ENCODE measurements around the gene TMEM92. TPM values are rescaled to one million over a fixed set of nuclear protein-coding genes. Genes with fewer than 3 reads are reported as not detected.
"Not testable (repeated sequence)": the region's sequence is repeated elsewhere in the genome, so short reads cannot be mapped to it uniquely, and the experiment has no call there.

TMEM92 gene
- total RNA-seq, 1 donor from 2014 or later = not detected

DNA sequence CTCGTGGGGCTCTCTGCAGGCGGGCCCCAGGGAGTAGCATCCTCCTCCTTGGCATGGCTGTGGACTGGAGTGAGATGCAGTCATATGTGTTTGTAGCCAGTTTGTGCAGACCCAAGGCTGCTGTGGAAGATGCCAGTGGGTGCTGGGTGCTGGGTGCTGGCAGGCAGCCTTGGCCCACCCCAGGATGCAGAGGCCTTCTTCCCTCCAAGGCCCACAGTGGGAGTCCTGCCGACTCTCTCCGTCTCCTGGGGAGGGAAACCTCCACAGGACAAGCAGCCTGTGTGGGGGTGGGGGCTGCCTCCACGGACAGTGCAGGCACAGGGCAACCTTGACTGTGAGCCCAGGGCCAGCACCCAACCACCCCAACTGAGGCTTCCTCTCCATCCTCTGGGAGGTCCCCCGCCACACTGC is 13.8 kb upstream of the TMEM92 start:
- no peak for ATAC-seq (ENCODE audit: poor library complexity)
- DNase-seq = no peak
- intact Hi-C loops (cut with DNase I) = no loop called here

- ATAC-seq (ENCODE audit: poor library complexity) (no peak), DNase-seq (no peak)
- intact Hi-C loops (cut with DNase I) = no loop called here
Observed at GRCh38 chr17:50261051-50261915, 13.0 kb upstream of the TMEM92 start.

DNA sequence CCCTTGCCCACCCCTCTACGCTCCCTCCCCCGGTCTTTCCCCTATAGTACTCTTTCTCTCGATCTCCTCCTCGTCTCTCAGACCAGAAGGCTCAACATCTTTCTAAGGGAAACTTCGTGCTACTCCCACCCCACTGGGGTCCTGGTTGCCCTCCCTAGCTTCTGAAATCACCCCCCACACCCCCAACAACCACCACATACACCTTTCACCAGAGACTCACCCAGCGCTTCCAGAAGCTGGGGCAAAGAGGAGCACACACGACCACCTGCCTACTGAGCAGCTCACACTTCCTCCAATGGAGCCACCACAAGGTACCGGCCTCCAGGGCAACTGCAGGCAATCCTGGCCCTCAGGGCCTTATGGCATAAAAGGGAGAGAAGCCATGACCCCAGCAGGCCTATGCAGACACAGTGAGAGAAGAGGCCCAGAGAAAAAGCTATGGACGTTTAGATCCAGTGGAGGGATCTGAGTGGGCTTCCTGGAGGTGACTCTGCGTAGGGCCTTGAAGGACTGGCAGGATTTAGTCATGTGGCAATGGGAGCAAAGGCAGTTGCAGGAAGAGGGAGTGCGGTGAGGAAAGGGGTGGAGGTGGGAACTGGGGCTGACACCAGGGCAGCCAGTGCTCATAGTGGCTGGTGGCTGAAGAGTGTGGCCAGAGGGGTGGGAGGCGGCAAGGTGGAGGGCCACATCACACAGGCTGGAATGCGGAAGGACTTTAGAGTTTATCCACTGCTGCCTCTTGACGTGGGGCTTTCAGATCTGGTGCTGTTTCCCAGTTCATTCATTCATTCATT is 12.1 kb upstream of the TMEM92 start:
- ATAC-seq (ENCODE audit: poor library complexity) (no peak), DNase-seq (no peak)
- intact Hi-C loops (cut with DNase I) = no loop called here

- DNase-seq (no peak), ATAC-seq (ENCODE audit: poor library complexity) (no peak)
Observed at GRCh38 chr17:50263331-50264262, 10.7 kb upstream of the TMEM92 start.

GRCh38 chr17:50264263-50265113 is 9.8 kb upstream of the TMEM92 start:
- DNase-seq (no peak), ATAC-seq (ENCODE audit: poor library complexity) (no peak)
- intact Hi-C loops (cut with DNase I) = no loop called here

More at GRCh38 chr17:50263331-50264262, 10.7 kb upstream of the TMEM92 start:
- intact Hi-C loops (cut with DNase I) = no loop called here

- ATAC-seq (ENCODE audit: poor library complexity) (no peak), DNase-seq (no peak)
- intact Hi-C loops (cut with DNase I) = no loop called here
Observed at GRCh38 chr17:50265212-50265611, 9.1 kb upstream of the TMEM92 start.

- intact Hi-C loops (cut with DNase I) = no loop called here
- DNase-seq (no peak), ATAC-seq (ENCODE audit: poor library complexity) (no peak)
Observed at GRCh38 chr17:50265690-50266315, 8.5 kb upstream of the TMEM92 start.

DNA sequence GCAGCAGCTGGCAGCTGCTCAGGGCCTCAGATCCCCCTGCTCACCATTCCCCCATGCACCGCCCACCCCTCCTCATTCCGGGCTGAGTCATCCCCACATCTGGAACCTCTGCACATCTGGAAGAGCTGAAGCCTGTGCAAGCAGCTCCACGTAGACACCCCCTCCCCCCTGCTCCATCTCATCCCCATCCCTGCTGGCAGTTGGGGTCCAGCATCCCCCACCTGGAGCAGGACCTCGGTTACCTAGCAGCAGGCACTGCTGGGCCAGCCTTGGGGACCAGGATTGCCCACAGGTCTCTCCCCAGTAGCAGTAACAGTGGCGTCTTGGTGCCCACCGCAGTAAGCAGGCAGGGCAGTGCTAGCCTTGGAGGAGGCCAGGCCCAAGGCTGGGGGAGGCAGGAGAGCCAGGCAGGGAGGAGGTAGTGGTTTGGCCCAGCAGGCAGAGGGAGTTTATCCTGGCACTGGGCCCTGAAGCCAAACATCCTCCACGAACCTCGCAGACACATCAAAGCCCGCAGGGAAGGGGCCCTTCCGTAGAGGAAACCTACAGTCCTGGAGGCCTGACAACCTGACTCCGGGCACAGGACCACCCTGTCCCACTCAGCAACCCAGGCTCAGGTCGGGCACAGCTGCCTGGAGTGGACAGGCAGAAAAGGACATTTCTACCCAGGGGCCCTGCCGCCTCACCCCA is 7.7 kb upstream of the TMEM92 start:
- peak; percentile 61 for DNase-seq
- intact Hi-C loops (cut with DNase I) = no loop called here
- ATAC-seq (ENCODE audit: poor library complexity) = no peak

- ATAC-seq (ENCODE audit: poor library complexity) (no peak), DNase-seq (no peak)
- intact Hi-C loops (cut with DNase I) = no loop called here
Observed at GRCh38 chr17:50267074-50267841, 7.0 kb upstream of the TMEM92 start.

GRCh38 chr17:50268026-50268425 is 6.2 kb upstream of the TMEM92 start:
- DNase-seq (no peak), ATAC-seq (ENCODE audit: poor library complexity) (no peak)
- intact Hi-C loops (cut with DNase I) = no loop called here

DNA sequence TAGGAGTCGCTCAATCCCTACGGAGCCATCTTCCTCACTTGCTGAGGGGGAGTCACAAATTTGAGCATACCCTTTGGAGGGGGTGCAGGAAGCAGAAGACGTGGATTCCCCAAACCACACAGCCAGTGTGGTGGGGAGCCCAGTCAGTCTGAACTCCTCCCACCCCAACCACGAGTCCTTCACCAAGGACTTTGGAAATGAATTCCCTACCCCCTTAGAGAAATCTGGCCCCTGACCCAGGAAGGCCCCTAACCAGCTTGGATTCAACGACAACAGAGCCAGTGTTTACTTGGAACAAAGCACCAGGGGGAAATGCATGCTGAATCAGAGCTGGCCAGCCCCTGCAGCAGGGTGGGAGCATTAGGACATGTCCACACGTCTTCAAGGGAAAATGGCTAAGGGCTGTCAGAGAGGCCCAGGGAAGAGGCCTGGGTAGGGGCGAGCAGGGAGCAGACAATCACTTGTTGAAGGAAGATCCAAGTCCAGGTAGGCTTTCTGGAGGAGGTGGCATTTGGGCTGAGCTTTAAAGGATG is 5.5 kb upstream of the TMEM92 start:
- DNase-seq (no peak), ATAC-seq (ENCODE audit: poor library complexity) (no peak)
- intact Hi-C loops (cut with DNase I) = no loop called here

DNA sequence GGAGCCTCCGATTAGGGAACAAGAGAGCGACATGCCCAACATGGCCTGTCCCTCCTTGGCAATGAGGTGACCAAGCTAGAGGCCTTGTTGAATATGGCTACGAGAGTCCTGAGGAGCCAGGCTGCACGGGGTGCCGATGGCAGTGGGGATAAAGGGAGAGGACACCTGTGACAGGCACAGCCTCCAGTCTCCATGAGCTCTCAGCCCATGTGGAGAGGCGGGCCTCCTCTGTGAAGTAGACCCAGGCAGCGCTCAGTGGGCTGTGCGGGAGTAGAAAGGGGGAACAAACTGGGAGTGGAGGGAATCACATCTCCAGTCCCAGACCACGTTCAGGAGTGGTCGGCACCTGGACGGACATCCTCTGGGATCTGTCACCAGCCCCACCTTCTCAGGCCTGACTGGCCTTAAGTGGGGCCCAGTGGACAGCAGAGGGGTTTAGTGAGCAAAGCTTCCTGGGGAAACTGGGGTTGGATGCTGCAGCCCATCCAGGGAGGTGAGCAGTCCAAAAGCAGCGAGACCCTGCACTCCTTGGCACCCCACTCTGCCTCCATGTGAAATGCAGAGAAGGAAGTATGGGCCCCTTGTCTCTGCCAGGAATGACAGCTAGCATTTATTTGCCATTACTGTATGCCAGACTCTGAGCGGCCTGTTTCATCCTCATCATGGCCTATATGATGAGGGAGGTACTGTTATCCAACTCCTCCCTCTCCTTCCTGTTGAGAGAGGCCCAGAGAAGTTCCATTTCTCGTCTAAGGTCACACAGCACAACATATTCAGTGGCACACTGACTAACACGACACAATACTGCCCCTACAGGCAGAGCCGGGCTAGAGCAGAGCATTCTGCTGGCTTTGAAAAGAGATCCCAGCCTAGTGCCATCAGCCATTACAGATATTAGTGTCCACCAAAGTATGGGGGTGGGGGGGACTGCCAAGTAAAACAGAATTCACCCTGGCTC is 4.5 kb upstream of the TMEM92 start:
- intact Hi-C loops (cut with DNase I) = no loop called here
- DNase-seq = peak; percentile 78
- peak; percentile 75 for ATAC-seq (ENCODE audit: poor library complexity)

DNA sequence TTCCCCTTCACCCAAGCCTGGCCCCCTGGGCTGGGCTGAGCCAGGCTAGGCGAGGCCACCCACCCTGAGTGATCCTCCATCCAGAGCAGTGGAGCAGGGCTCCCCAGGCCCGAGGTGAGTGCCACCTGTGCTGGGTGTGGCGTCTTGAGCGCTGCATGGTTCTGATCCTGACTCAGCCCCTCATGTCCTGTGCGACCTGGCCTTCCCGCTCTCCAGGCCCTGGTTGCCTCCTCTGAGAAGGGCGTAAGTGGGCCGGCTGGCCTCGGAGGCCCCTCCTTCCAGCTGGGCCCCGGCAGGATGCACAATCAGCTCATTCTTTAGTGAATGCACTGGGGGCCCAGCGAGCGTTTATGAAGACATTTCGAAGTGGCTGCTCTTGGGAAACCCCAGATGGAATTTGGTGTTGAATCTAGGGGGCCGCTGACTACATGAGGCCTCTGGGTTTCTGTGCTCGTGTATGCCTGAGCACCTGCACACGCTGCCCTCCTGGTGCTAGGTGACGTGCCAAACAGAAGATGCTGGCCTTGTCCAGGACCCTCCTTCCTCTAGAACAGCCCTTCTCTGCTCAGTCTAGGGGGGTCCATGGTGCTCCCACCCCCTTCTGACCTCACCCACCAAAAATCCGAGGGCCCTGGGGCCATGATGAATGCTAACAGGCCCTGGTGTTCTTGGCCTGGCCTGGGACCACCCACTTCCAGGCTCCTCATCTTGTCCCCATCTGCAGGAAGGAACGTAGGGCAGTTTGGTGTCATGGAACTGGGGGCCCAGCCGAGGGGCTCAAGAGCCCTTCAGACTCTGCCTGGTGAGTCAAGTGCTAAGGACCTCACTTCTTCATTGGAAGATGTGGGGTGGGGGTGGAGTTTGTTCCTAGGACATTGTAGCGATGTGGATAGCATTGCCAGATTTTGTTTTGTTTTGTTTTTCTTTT is 3.6 kb upstream of the TMEM92 start:
- DNase-seq = peak; percentile 62
- intact Hi-C loops (cut with DNase I) = no loop called here
- peak; percentile 46 for ATAC-seq (ENCODE audit: poor library complexity)

- DNase-seq; ATAC-seq (ENCODE audit: poor library complexity); intact Hi-C loops (cut with DNase I): not testable (repeated sequence)
Observed at GRCh38 chr17:50271363-50271750, 2.9 kb upstream of the TMEM92 start.
